Measurements from ENCODE around the gene FOXRED1.

GRCh38 chr11:126282361-126282735 is 13.4 kb downstream of the FOXRED1 start:
- TF ChIP-seq ZZZ3 (IDR thresholded peaks at IDR 0.05) (no peak), ZNF586 (CRISPR knock-in tag; conservative IDR thresholded peaks at IDR 0.05) (no peak), GATAD2A (IDR thresholded peaks at IDR 0.05) (no peak), MAFK (IDR thresholded peaks at IDR 0.05; ENCODE audit: low read length) (no peak), EZH2 (IDR thresholded peaks at IDR 0.05; ENCODE audit: borderline replicate concordance, low read depth, low read length) (no peak), RB1 (IDR thresholded peaks at IDR 0.05; ENCODE audit: low read depth) (no peak), CTCF (IDR thresholded peaks at IDR 0.05 in 2 of 3, conservative IDR thresholded peaks at IDR 0.05 in 1 of 3; ENCODE audit: insufficient read depth in 2 of 3, low read depth in 1 of 3, low read length in 3 of 3) (no peak), CREB3L1 (IDR thresholded peaks at IDR 0.05; ENCODE audit: borderline replicate concordance, low read depth) (no peak), PHF21A (IDR thresholded peaks at IDR 0.05; ENCODE audit: borderline replicate concordance, low read depth) (no peak), TEAD4 (IDR thresholded peaks at IDR 0.05; ENCODE audit: low read length) (no peak), TEAD4 (CRISPR knock-in tag; IDR thresholded peaks at IDR 0.05; ENCODE audit: borderline replicate concordance) (no peak), RBM39 (optimal IDR thresholded peaks at IDR 0.05; ENCODE audit: low read depth, low read length) (no peak), FOXA1 (IDR thresholded peaks at IDR 0.05; ENCODE audit: borderline replicate concordance) (no peak), EP300 (IDR thresholded peaks at IDR 0.05; ENCODE audit: low read length) (no peak)
- TF ChIP-seq, protein P1, sequence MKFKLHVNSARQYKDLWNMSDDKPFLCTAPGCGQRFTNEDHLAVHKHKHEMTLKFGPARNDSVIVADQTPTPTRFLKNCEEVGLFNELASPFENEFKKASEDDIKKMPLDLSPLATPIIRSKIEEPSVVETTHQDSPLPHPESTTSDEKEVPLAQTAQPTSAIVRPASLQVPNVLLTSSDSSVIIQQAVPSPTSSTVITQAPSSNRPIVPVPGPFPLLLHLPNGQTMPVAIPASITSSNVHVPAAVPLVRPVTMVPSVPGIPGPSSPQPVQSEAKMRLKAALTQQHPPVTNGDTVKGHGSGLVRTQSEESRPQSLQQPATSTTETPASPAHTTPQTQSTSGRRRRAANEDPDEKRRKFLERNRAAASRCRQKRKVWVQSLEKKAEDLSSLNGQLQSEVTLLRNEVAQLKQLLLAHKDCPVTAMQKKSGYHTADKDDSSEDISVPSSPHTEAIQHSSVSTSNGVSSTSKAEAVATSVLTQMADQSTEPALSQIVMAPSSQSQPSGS (CRISPR knock-in tag; IDR thresholded peaks at IDR 0.05) = no peak

All from K562 (cell line).